Uterus (tissue), 2 donors: ENCODE results near the gene NIPAL3.

Experiments
- POLR2A ChIP-seq, 2 donors: fragments of 450-650 bp; IDR thresholded peaks; one replicate each; pipeline ENCODE4 v1.6.1; 2016; ENCODE audit warnings: antibody characterized with exemption in 2 of 2, mild to moderate bottlenecking in 1 of 2, moderate library complexity in 1 of 2
- TF ChIP-seq, protein P1 (sequence below), 4 experiments: fragments of 200-600 bp in 2 of 4; fragments of 450-650 bp in 2 of 4; sonication (generic) in 2 of 4; IDR thresholded peaks; one replicate each; pipeline ENCODE4 v1.5.1; 2016 to 2019; ENCODE audit warnings: antibody characterized with exemption in 4 of 4, mild to moderate bottlenecking in 2 of 4, moderate library complexity in 1 of 4

- TF ChIP-seq, protein P1, sequence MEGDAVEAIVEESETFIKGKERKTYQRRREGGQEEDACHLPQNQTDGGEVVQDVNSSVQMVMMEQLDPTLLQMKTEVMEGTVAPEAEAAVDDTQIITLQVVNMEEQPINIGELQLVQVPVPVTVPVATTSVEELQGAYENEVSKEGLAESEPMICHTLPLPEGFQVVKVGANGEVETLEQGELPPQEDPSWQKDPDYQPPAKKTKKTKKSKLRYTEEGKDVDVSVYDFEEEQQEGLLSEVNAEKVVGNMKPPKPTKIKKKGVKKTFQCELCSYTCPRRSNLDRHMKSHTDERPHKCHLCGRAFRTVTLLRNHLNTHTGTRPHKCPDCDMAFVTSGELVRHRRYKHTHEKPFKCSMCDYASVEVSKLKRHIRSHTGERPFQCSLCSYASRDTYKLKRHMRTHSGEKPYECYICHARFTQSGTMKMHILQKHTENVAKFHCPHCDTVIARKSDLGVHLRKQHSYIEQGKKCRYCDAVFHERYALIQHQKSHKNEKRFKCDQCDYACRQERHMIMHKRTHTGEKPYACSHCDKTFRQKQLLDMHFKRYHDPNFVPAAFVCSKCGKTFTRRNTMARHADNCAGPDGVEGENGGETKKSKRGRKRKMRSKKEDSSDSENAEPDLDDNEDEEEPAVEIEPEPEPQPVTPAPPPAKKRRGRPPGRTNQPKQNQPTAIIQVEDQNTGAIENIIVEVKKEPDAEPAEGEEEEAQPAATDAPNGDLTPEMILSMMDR (IDR thresholded peaks at IDR 0.05), result no peak
- no peak for TF ChIP-seq POLR2A (IDR thresholded peaks at IDR 0.05)
Measured at GRCh38 chr1:24442764-24443163, 27.2 kb downstream of the NIPAL3 start.
